Astrocyte (in vitro differentiated cells and primary cell): ENCODE measurements around the gene SND1. TPM values are rescaled to one million over a fixed set of nuclear protein-coding genes. Genes with fewer than 3 reads are reported as not detected.

ENCODE experiments used
- DNase-seq: peaks from one replicate; pipeline ENCODE4 v3.0.0-alpha.2; 2010; ENCODE audit warnings: low read depth
- FAIRE-seq: peaks from 2 replicates; lab custom pipeline; 2011; peaks lifted over from hg19 to GRCh38; lab: Jason Lieb, UNC
- H2AFZ ChIP-seq: 2 replicates; pipeline ENCODE4 v1.6.0; 2012; ENCODE audit warnings: low read depth, low read length, inconsistent platforms
- H3K27ac ChIP-seq: 2 replicates; pipeline ENCODE4 v1.5.1; 2011; ENCODE audit warnings: low read depth, low read length, inconsistent platforms
- H3K27me3 ChIP-seq: 2 replicates; pipeline ENCODE4 v1.6.0; 2011; ENCODE audit warnings: low read length, inconsistent platforms; ENCODE audit not compliant: insufficient read depth
- H3K36me3 ChIP-seq: 2 replicates; pipeline ENCODE4 v1.5.1; 2011; ENCODE audit warnings: low read length, inconsistent platforms; ENCODE audit not compliant: insufficient read depth
- H3K4me1 ChIP-seq: 2 replicates; pipeline ENCODE4 v1.5.1; 2011; ENCODE audit warnings: low read length, inconsistent platforms; ENCODE audit not compliant: insufficient read depth
- H3K4me2 ChIP-seq: 2 replicates; pipeline ENCODE4 v1.6.0; 2012; ENCODE audit warnings: low read length, inconsistent platforms
- H3K4me3 ChIP-seq: 2 replicates; pipeline ENCODE4 v1.5.1; 2011; ENCODE audit warnings: low read depth, mild to moderate bottlenecking, low read length, inconsistent platforms; ENCODE audit not compliant: insufficient read depth
- H3K79me2 ChIP-seq: 2 replicates; pipeline ENCODE4 v1.6.0; 2012; ENCODE audit warnings: mild to moderate bottlenecking, low read length, inconsistent platforms; ENCODE audit not compliant: insufficient read depth
- H3K9ac ChIP-seq: 2 replicates; pipeline ENCODE4 v1.6.0; 2012; ENCODE audit warnings: mild to moderate bottlenecking, low read length, inconsistent platforms
- H3K9me3 ChIP-seq: 2 replicates; pipeline ENCODE4 v1.5.1; 2012; ENCODE audit warnings: low read depth, mild to moderate bottlenecking, low read length, inconsistent platforms; ENCODE audit not compliant: insufficient read depth
- H4K20me1 ChIP-seq: 2 replicates; pipeline ENCODE4 v1.6.0; 2012; ENCODE audit warnings: low read length, inconsistent platforms; ENCODE audit not compliant: insufficient read depth
- H3K27ac Mint-ChIP-seq: one replicate; pipeline ENCODE4 v1.8.0; 2021; ENCODE audit warnings: mild to moderate bottlenecking, mixed read lengths; ENCODE audit not compliant: unreplicated experiment
- H3K27me3 Mint-ChIP-seq: one replicate; pipeline ENCODE4 v1.8.0; 2021; ENCODE audit warnings: low read depth, mixed read lengths; ENCODE audit not compliant: unreplicated experiment
- H3K36me3 Mint-ChIP-seq: one replicate; pipeline ENCODE4 v1.8.0; 2021; ENCODE audit warnings: low read depth, mixed read lengths; ENCODE audit not compliant: unreplicated experiment
- H3K4me1 Mint-ChIP-seq: one replicate; pipeline ENCODE4 v1.8.0; 2021; ENCODE audit warnings: low read depth, mixed read lengths; ENCODE audit not compliant: unreplicated experiment
- H3K4me3 Mint-ChIP-seq: one replicate; pipeline ENCODE4 v1.8.0; 2021; ENCODE audit warnings: mild to moderate bottlenecking, moderate library complexity, mixed read lengths; ENCODE audit not compliant: unreplicated experiment
- H3K9me3 Mint-ChIP-seq: one replicate; pipeline ENCODE4 v1.8.0; 2021; ENCODE audit warnings: mild to moderate bottlenecking, mixed read lengths; ENCODE audit not compliant: unreplicated experiment
- CTCF ChIP-seq: IDR thresholded peaks from 2 replicates; pipeline ENCODE4 v1.5.1; 2011; ENCODE audit warnings: low read depth, mild to moderate bottlenecking, inconsistent platforms, low read length, moderate library complexity; ENCODE audit not compliant: insufficient read depth
- EZH2 ChIP-seq: IDR thresholded peaks from 2 replicates; pipeline ENCODE4 v1.6.1; 2012; ENCODE audit warnings: mild to moderate bottlenecking, low read length, inconsistent platforms; ENCODE audit not compliant: insufficient read depth
- total RNA-seq: library from RNA; stranded (reverse); gene quantifications from 2 replicates; pipeline ENCODE4 v1.2.1, GENCODE V29; 2021

Gene SND1
- total RNA-seq, 1 donor from 2014 or later, result 267 TPM

GRCh38 chr7:127798769-127799372 is 146.9 kb downstream of the SND1 start:
- H4K20me1 ChIP-seq, result peaks cover 88% of the 10 kb centered on the region
- no peak for FAIRE-seq
- no peak for TF ChIP-seq CTCF
- no peak for TF ChIP-seq EZH2

DNA sequence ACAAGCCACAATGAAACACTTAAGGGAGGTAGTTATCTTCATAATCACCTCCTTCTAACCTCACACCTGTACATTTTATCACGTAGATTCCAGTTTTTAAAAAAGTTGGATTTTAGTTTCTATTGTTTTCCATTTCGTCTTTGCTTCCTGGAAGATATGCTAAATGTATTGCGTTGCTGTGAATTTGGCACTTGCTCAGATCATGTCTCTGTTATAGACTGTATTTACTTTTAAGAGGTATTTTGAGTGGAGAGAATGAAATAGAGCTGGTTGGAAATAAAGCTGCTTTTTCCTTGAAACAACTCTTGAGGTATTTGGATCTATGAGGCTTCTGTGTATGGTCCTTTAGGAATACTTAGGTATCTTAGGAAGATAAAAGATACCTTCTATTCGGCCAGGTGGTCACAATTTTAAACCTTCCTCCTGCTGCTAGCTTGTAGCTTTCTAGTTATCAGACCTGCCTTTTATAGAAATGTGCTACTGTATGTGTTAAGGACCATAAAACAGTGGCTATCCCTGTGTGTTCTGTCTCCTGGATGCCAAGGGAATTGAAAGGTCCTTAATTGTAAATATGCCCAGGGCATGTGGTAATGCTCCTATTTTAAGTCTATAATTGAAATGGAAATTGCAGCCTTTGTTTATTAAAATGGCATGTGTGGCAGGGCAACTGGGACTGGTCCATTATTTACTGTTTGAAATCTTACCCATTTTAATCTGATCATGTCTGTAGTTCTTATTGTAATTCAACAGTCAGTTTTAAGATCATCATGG is 147.7 kb downstream of the SND1 start:
- Histone ChIP-seq H3K27ac (no peak overlapping the region), H3K4me1 (no peaks in the 10 kb centered on the region), H3K79me2 (peaks cover 86% of the 10 kb centered on the region), H3K4me2 (no peak overlapping the region), H3K9me3 (no peaks in the 10 kb centered on the region), H3K36me3 (no peaks in the 10 kb centered on the region), H3K4me3 (no peak overlapping the region), H3K27me3 (no peaks in the 10 kb centered on the region), H2AFZ (no peak overlapping the region), H3K9ac (no peak overlapping the region), H4K20me1 (peaks cover 89% of the 10 kb centered on the region)
- Mint-ChIP-seq H3K27ac (no peak overlapping the region), H3K4me1 (peaks cover 17% of the 10 kb centered on the region), H3K9me3 (no peaks in the 10 kb centered on the region), H3K4me3 (no peak overlapping the region), H3K27me3 (no peaks in the 10 kb centered on the region), H3K36me3 (peaks cover 7% of the 10 kb centered on the region)
- FAIRE-seq (no peak), DNase-seq (no peak)
- TF ChIP-seq EZH2 (no peak), CTCF (no peak)

More at GRCh38 chr7:127798769-127799372, 146.9 kb downstream of the SND1 start:
- Histone ChIP-seq H3K9me3 (no peaks in the 10 kb centered on the region), H3K79me2 (peaks cover 88% of the 10 kb centered on the region), H3K4me2 (no peak overlapping the region), H3K4me3 (no peak overlapping the region), H2AFZ (no peak overlapping the region), H3K36me3 (no peaks in the 10 kb centered on the region), H3K27ac (no peak overlapping the region), H3K4me1 (no peaks in the 10 kb centered on the region), H3K9ac (no peak overlapping the region), H3K27me3 (no peaks in the 10 kb centered on the region)
- Mint-ChIP-seq H3K27me3 (no peaks in the 10 kb centered on the region), H3K4me3 (no peak overlapping the region), H3K27ac (no peak overlapping the region), H3K36me3 (peaks cover 7% of the 10 kb centered on the region), H3K9me3 (no peaks in the 10 kb centered on the region), H3K4me1 (peaks cover 18% of the 10 kb centered on the region)
- no peak for DNase-seq

DNA sequence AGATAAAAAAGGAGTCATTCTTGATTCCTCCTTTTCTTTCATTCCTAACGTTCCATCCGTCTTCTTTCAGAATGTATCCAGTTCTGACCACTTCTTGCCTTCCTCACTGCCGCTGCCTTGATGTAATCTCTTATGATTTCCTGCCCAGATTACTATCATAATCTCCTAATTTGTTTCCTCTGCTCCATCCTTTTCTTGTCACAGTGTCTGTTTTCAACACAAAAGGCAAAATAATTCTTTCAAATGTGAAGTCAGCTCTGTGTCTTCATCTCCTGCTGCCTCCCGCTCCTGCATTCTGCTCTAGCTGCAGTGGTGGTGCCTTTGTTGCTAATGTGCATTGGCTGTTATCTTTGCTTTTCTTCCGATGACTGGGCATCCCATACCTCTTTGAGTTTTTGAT is 150.9 kb downstream of the SND1 start:
- no peak overlapping the region for H3K27ac Mint-ChIP-seq
- Histone ChIP-seq H3K27ac (no peak overlapping the region), H3K27me3 (no peaks in the 10 kb centered on the region), H2AFZ (no peak overlapping the region), H3K4me2 (no peak overlapping the region), H3K4me3 (no peak overlapping the region), H3K79me2 (peaks cover 79% of the 10 kb centered on the region), H3K36me3 (no peaks in the 10 kb centered on the region), H3K4me1 (no peaks in the 10 kb centered on the region), H3K9ac (no peak overlapping the region), H4K20me1 (peaks cover 95% of the 10 kb centered on the region), H3K9me3 (no peaks in the 10 kb centered on the region)
- no peak for TF ChIP-seq CTCF
- no peak for TF ChIP-seq EZH2
- DNase-seq (no peak), FAIRE-seq (no peak)
- H3K4me3 Mint-ChIP-seq, result no peak overlapping the region
- H3K9me3 Mint-ChIP-seq, result no peaks in the 10 kb centered on the region
- H3K27me3 Mint-ChIP-seq, result no peaks in the 10 kb centered on the region
- H3K36me3 Mint-ChIP-seq, result peaks cover 11% of the 10 kb centered on the region
- H3K4me1 Mint-ChIP-seq, result peaks cover 17% of the 10 kb centered on the region
